ENCODE data around the gene CLPTM1.

The CLPTM1 gene

GRCh38 chr19:45025264-45025663 is 70.1 kb downstream of the CLPTM1 start:
- in situ Hi-C loops (cut with MboI; ENCODE audit: low pct_unique_long_range_greater_than_20kb, low sequenced_read_pairs, unreplicated experiment), result no loop called here
- no peak for DNase-seq (ENCODE audit: low spot score)
- no peak for TF ChIP-seq CTCF (IDR thresholded peaks at IDR 0.05; ENCODE audit: extremely low read depth, insufficient read depth, missing control alignments)

GRCh38 chr19:45027371-45027770 is 72.2 kb downstream of the CLPTM1 start:
- TF ChIP-seq CTCF (IDR thresholded peaks at IDR 0.05; ENCODE audit: extremely low read depth, insufficient read depth, missing control alignments), result no peak
- in situ Hi-C loops (cut with MboI; ENCODE audit: low pct_unique_long_range_greater_than_20kb, low sequenced_read_pairs, unreplicated experiment), result no loop called here
- no peak for DNase-seq (ENCODE audit: low spot score)

GRCh38 chr19:45030825-45031224 is 75.6 kb downstream of the CLPTM1 start:
- DNase-seq (ENCODE audit: low spot score), result no peak
- no peak for TF ChIP-seq CTCF (IDR thresholded peaks at IDR 0.05; ENCODE audit: extremely low read depth, insufficient read depth, missing control alignments)
- in situ Hi-C loops (cut with MboI; ENCODE audit: low pct_unique_long_range_greater_than_20kb, low sequenced_read_pairs, unreplicated experiment), result no loop called here

- DNase-seq (ENCODE audit: low spot score), result no peak
- in situ Hi-C loops (cut with MboI; ENCODE audit: low pct_unique_long_range_greater_than_20kb, low sequenced_read_pairs, unreplicated experiment), result no loop called here
- no peak for TF ChIP-seq CTCF (IDR thresholded peaks at IDR 0.05; ENCODE audit: extremely low read depth, insufficient read depth, missing control alignments)
These were observed 77.2 kb downstream of the CLPTM1 start for GRCh38 chr19:45032421-45032820.

- DNase-seq (ENCODE audit: low spot score), result no peak
- in situ Hi-C loops (cut with MboI; ENCODE audit: low pct_unique_long_range_greater_than_20kb, low sequenced_read_pairs, unreplicated experiment), result no loop called here
- TF ChIP-seq CTCF (IDR thresholded peaks at IDR 0.05; ENCODE audit: extremely low read depth, insufficient read depth, missing control alignments), result no peak
These were observed 80.6 kb downstream of the CLPTM1 start for GRCh38 chr19:45035755-45036154.

- TF ChIP-seq CTCF (IDR thresholded peaks at IDR 0.05; ENCODE audit: extremely low read depth, insufficient read depth, missing control alignments), result no peak
- in situ Hi-C loops (cut with MboI; ENCODE audit: low pct_unique_long_range_greater_than_20kb, low sequenced_read_pairs, unreplicated experiment), result no loop called here
- no peak for DNase-seq (ENCODE audit: low spot score)
These were observed 82.4 kb downstream of the CLPTM1 start for GRCh38 chr19:45037393-45038169.
